CD4-positive, alpha-beta T cell (primary cell): ENCODE measurements around the gene C5orf24. TPM values are rescaled to one million over a fixed set of nuclear protein-coding genes. Genes with fewer than 3 reads are reported as not detected.

Experiments
- ATAC-seq: fragments of 200-7000 bp; cut with Tn5 transposase; one replicate; pipeline ENCODE4 v1.10.0; 2022; ENCODE audit warnings: mild to moderate bottlenecking; ENCODE audit not compliant: poor library complexity
- CTCF ChIA-PET: fragments of 350-600 bp; sonication (Branson Sonifier 250); formaldehyde crosslinking; loops from one replicate; lab custom pipeline; 2021; ENCODE audit warnings: antibody characterized with exemption, inconsistent platforms; lab: Charles Lee
- POLR2A ChIA-PET: fragments of 350-600 bp; sonication (Branson Sonifier 250); formaldehyde crosslinking; loops from one replicate; lab custom pipeline; 2021; ENCODE audit warnings: antibody characterized with exemption, inconsistent platforms; lab: Charles Lee
- DNase-seq, 14 experiments: peaks; one replicate each; pipeline ENCODE4 v3.0.0-alpha.2; 2013 to 2020; ENCODE audit warnings: mixed read lengths in 2 of 14
- H3K27ac ChIP-seq, 2 donors: one replicate each; pipeline versions ENCODE4 v1.5.1 to v1.7.0; 2013; ENCODE audit warnings: low read length in 2 of 2, low read depth in 1 of 2, mild to moderate bottlenecking in 1 of 2
- H3K27me3 ChIP-seq, 2 experiments: 1 replicate in 1 of 2; 2 replicates in 1 of 2; pipeline versions ENCODE4 v1.6.1 to v1.7.0; 2013; ENCODE audit warnings: low read length in 2 of 2, control low read depth in 1 of 2, mild to moderate bottlenecking in 1 of 2, moderate library complexity in 1 of 2; ENCODE audit not compliant: insufficient read depth in 2 of 2, control insufficient read depth in 1 of 2
- H3K36me3 ChIP-seq: one replicate; pipeline ENCODE4 v1.6.1; 2013; ENCODE audit warnings: low read length, control low read depth; ENCODE audit not compliant: insufficient read depth
- H3K4me1 ChIP-seq: one replicate; pipeline ENCODE4 v1.6.1; 2013; ENCODE audit warnings: low read length, control low read depth; ENCODE audit not compliant: insufficient read depth
- H3K4me3 ChIP-seq: one replicate; pipeline ENCODE4 v1.5.1; 2013; ENCODE audit warnings: mild to moderate bottlenecking, low read length, moderate library complexity
- H3K9me3 ChIP-seq, 2 experiments: 1 replicate in 1 of 2; 2 replicates in 1 of 2; pipeline versions ENCODE4 v1.6.1 to v1.7.0; 2013; ENCODE audit warnings: low read length in 2 of 2, mild to moderate bottlenecking in 2 of 2, control low read depth in 1 of 2, moderate library complexity in 1 of 2; ENCODE audit not compliant: control insufficient read depth in 1 of 2, insufficient read depth in 1 of 2
- H3K27ac Mint-ChIP-seq: one replicate; pipeline ENCODE4 v1.8.0; 2020; ENCODE audit warnings: mixed read lengths
- H3K27me3 Mint-ChIP-seq: one replicate; pipeline ENCODE4 v1.8.0; 2021; ENCODE audit warnings: mixed read lengths
- H3K36me3 Mint-ChIP-seq: one replicate; pipeline ENCODE4 v1.8.0; 2021; ENCODE audit warnings: low read depth, mixed read lengths
- H3K4me1 Mint-ChIP-seq: one replicate; pipeline ENCODE4 v1.8.0; 2021; ENCODE audit warnings: low read depth, mixed read lengths
- H3K4me3 Mint-ChIP-seq: one replicate; pipeline ENCODE4 v1.8.0; 2020; ENCODE audit warnings: mild to moderate bottlenecking, mixed read lengths
- H3K9me3 Mint-ChIP-seq: one replicate; pipeline ENCODE4 v1.8.0; 2020; ENCODE audit warnings: mixed read lengths
- CTCF ChIP-seq: fragments of 200-600 bp; IDR thresholded peaks from one replicate; pipeline ENCODE4 v1.8.0; 2022; ENCODE audit warnings: antibody characterized with exemption, mild to moderate bottlenecking
- intact Hi-C, 2 experiments: fragments of 100-400 bp; cut with DNase I in 1 of 2; cut with micrococcal nuclease in 1 of 2; formaldehyde crosslinking; loops; one replicate each; pipeline versions ENCODE4 v1.15.1 to v1.9.0; 2023 to 2025; cut with DNase I, micrococcal nuclease
- polyA plus RNA-seq, 2 donors: library from polyadenylated mRNA; unstranded; fragments of 120-200 nt; gene quantifications; one replicate each; pipeline ENCODE4 v1.2.1, GENCODE V29; 2013
- total RNA-seq, 174 experiments: library from RNA in 2 of 174; stranded (reverse) in 2 of 174; gene quantifications; one replicate each; pipeline ENCODE4 v1.2.3 and lab custom pipeline; 2021 to 2026

C5orf24 gene
- 10 to 100 TPM; 34.6 to 36.5 TPM for total RNA-seq
- 20.3 TPM for polyA plus RNA-seq (2013, experiment 1 of 2)
- 14.4 TPM for polyA plus RNA-seq (2013, experiment 2 of 2)
- 17.9 to 69.0 (median 45.7) reads per million in 172 experiments for total RNA-seq (lab: John Stamatoyannopoulos, UW)

- Histone ChIP-seq H3K27ac (peak within 1 kb of the TSS; percentile 87), H3K4me3 (peak within 1 kb of the TSS; percentile 76), H3K36me3 (peaks cover 7% of the 10 kb centered on the region), H3K4me1 (peaks cover 35% of the 10 kb centered on the region), H3K27me3 (no peaks in the 10 kb centered on the region), H3K9me3 (no peaks in the 10 kb centered on the region)
- POLR2A ChIA-PET: interaction anchor here (0.6 to 2.9 kb wide), 18 partner anchors 9 to 620 kb away, joined by 3 to 66 read pairs (median 5); partner anchors contain the start of genes CAMLG, DDX46, PCBD2 and PPP2CA
- Mint-ChIP-seq H3K4me1 (peaks cover 26% of the 10 kb centered on the region), H3K4me3 (peak within 1 kb of the TSS; percentile 86), H3K27ac (peak within 1 kb of the TSS; percentile 95), H3K36me3 (peaks cover 27% of the 10 kb centered on the region), H3K27me3 (no peaks in the 10 kb centered on the region), H3K9me3 (no peaks in the 10 kb centered on the region)
- intact Hi-C loops: loop anchor here (1.0 to 10.0 kb wide), 10 partner anchors 27 to 621 kb away; partner anchors contain the start of genes CAMLG (in 2 of the 2), PCBD2 (in 1 of the 2), PPP2CA (in 1 of the 2) and SEC24A (in 1 of the 2)
- no peak for TF ChIP-seq CTCF
- peak; percentile 83 to 98 (median 90) for DNase-seq
- peak; percentile 90 for ATAC-seq
- CTCF ChIA-PET: interaction anchor here (0.9 to 1.8 kb wide), 4 partner anchors 27 to 108 kb away, joined by 3 to 16 read pairs (median 6); partner anchors contain the start of genes CAMLG, DDX46 and PCBD2
These were observed at the start of gene C5orf24 for GRCh38 chr5:134845852-134846640. C5orf24 (plus strand) TSS chr5:134845968; CDS start chr5:134854901, 8,933 bp downstream.

- Mint-ChIP-seq H3K27ac (no peak overlapping the region), H3K4me3 (no peak overlapping the region), H3K4me1 (no peaks in the 10 kb centered on the region), H3K36me3 (peaks cover 80% of the 10 kb centered on the region), H3K27me3 (no peaks in the 10 kb centered on the region), H3K9me3 (no peaks in the 10 kb centered on the region)
- no peak overlapping the region for H3K27ac ChIP-seq
- ChIA-PET POLR2A (no interaction called here), CTCF (no interaction called here)
- no peak for ATAC-seq
- no peaks in the 10 kb centered on the region for H3K4me1 ChIP-seq
- no peak overlapping the region for H3K4me3 ChIP-seq
- no peaks in the 10 kb centered on the region for H3K27me3 ChIP-seq
- H3K9me3 ChIP-seq: no peaks in the 10 kb centered on the region
- peaks cover 69% of the 10 kb centered on the region for H3K36me3 ChIP-seq
- no peak for DNase-seq
- TF ChIP-seq CTCF: no peak
- intact Hi-C loops: no loop called here
These were observed 47.3 kb upstream of the C5orf24 start for GRCh38 chr5:134798468-134798867.

GRCh38 chr5:134803821-134804220 is 41.9 kb upstream of the C5orf24 start:
- H3K9me3 ChIP-seq: no peaks in the 10 kb centered on the region
- ChIA-PET POLR2A (no interaction called here), CTCF (no interaction called here)
- H3K4me3 Mint-ChIP-seq: no peak overlapping the region
- H3K9me3 Mint-ChIP-seq: no peaks in the 10 kb centered on the region
- peaks cover 47% of the 10 kb centered on the region for H3K36me3 ChIP-seq
- ATAC-seq (no peak), DNase-seq (no peak)
- intact Hi-C loops: no loop called here
- H3K4me3 ChIP-seq: no peak overlapping the region
- H3K27ac ChIP-seq: no peak overlapping the region
- H3K36me3 Mint-ChIP-seq: peaks cover 65% of the 10 kb centered on the region
- H3K27me3 ChIP-seq: no peaks in the 10 kb centered on the region
- H3K4me1 Mint-ChIP-seq: no peaks in the 10 kb centered on the region
- H3K27ac Mint-ChIP-seq: no peak overlapping the region
- H3K27me3 Mint-ChIP-seq: no peaks in the 10 kb centered on the region
- TF ChIP-seq CTCF: no peak
- no peaks in the 10 kb centered on the region for H3K4me1 ChIP-seq
